Cerebellar nuclear complex (tissue), 1 donor: ENCODE measurements around the gene VPS16.
"Not testable (repeated sequence)": the region's sequence is repeated elsewhere in the genome, so short reads cannot be mapped to it uniquely, and the experiment has no call there.

Experiments used
- DNase-seq, 2 experiments: peaks; one replicate each; lab custom pipeline; 2025; lab: John Stamatoyannopoulos, UW

The VPS16 gene

GRCh38 chr20:2871661-2872458 is 31.3 kb downstream of the VPS16 start:
- DNase-seq = no peak

GRCh38 chr20:2872459-2873009 is 32.0 kb downstream of the VPS16 start:
- no peak for DNase-seq

DNA sequence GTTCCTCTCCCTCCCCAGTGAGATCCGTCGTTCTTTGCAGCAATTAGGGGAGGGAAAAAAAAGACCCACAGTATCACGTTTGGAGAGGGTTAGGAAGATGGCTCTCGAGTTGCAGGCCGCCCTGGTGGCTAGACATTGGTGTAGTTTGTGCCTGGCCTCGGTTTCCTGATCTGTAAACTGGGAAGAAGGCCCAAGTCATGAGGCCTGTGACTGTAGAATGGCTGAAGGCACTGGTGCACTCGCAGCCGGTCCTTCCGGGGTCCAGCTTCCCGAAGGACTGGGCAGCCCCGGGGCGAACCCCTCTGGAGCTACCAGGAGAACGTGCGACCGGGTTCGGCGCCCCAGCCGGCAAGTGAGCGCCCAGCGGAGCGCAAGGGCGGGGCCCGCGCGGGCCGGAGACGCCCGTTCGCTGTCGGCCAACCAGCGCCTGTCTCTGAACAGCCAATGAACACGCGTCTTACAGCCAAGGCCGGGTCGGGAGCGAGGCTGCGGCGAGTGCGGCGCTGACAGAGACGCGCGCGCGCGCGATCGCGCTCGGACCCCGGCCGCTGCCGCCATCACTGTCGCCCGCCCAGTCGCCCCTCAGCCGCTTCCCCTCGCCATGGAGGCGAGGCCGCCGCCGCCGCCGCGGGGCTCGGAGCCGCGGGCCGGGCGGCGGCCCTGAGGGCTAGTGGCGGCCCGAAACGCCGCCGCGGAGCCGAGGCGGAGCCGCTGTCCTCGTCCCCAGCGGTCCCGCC is 32.6 kb downstream of the VPS16 start, which contains the start of gene PTPRA:
TSS of gene PTPRA (plus strand) at position 472 of the 737 bp plus-strand sequence. CDS start 90,797 bp downstream, outside the sequence.
- peak; percentile 17 to 83 for DNase-seq

- no peak for DNase-seq
These were observed 33.1 kb downstream of the VPS16 start for GRCh38 chr20:2873747-2874041.

DNA sequence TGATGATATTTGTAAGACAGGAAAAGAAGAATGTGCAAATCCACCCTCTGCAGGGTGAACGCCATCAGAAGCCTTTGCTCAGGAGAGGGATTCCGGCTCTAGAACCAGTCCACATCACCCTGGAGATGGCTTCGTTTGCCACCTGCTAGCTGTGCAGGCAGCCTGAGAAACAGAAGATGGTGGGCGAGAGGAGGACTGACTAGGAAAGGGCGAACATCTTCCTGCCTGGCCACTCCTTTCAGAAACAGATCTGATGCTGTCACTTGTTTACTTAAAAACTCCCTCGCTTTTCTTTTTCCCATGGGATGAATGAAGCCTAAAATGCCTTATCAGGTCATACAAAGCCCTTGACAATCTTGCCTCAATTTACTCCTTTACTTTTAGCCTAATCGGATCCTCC is 33.9 kb downstream of the VPS16 start:
- peak in 1 of 2 experiments; percentile 24 for DNase-seq

DNA sequence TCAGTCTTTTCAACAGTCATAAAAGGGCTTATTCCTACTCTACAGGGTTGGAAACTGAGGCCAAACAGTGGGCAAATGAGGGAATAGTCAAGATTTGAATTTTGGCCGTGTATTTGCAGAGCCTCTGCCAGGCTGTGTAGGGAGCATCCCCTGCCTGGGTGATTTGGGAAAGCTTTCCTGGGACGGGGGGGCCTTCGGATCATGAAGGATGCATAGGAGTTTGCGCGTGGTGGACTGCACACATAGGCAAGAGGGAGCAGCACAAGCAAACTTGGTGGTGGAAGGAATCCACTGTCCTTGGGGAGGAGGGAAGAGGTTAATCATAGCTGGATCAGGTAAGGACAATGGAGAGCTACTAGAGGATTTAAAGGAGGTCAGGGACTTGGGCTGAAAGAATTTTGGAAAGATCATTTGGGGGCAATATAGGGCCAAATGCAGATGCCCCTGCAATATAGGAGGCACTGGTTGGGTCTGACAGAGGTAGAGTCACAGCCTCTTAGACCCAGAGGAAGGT is 35.2 kb downstream of the VPS16 start:
- no peak for DNase-seq

DNA sequence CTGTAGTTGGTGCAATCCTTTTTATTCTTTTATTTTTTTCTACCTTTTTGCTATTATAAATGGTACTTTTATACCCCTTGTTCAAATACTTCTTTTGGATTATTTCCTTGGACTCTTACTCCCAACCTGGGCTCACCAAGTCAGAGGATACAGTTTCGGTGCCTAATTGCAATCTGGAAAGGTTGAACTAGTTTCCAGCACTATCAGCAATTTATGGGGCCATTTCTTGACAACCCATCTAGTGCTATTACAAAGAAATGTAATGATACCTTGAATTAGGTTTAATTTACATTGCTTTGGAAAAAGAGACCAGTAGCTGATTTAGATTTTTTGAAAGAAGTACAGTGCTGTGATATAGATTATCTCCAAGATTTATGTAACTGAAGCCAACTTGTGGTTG is 38.0 kb downstream of the VPS16 start:
- no peak for DNase-seq

GRCh38 chr20:2879146-2879545 is 38.6 kb downstream of the VPS16 start:
- DNase-seq = peak; percentile 7 to 53

DNA sequence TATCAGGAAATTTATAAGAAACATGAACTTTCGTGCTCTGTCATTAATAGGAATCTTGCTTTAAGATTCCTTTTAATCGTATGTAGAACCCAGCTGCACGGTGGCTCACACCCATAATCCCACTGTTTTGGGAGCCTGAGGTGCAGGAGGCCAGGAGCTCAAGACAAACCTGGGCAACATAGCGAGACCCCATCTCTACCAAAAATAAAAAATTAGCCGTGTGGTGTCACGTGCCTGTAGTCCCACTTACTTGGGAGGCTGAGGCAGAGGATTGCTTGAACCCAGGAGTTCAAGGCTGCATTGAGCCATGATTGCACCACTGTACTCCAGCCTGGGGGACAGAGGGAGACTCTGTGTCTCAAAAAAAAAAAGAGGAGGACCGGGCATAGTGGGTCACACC is 40.1 kb downstream of the VPS16 start:
- no peak for DNase-seq

- no peak for DNase-seq
These were observed 43.4 kb downstream of the VPS16 start for GRCh38 chr20:2883726-2884637.

- DNase-seq = no peak
These were observed 47.2 kb downstream of the VPS16 start for GRCh38 chr20:2887715-2888114.

DNA sequence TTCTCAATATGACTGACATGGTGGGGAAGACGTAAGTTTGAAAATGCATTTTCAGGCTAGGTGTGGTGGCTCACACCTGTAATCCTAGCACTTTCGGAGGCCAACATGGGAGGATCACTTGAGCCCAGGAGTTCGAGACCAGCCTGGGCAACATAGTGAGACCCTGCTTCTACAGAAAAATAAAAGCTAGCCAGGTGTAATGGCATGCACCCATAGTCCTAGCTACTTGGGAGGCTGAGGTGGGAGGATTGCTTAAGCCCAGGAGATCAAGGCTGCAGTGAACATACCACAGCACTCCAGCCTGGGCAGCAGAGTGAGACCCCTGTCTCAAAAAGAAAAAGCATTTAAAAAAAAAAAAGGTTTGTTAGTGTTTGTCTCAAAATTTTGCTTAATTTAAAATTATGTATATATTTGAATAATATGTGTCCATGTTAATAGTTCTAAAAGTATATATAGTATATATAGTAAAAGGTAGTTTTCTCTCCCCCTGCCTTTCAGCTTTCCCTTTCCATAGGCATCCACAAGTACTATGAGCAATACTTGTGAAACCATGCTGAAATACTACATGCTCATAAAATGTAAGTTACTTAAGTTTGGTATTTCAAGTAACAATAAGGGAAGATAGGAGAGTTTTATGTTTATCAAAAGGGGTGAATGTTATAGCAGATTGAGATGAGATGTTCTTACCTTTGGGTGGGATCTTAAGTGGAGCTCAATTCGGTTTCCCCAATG is 47.8 kb downstream of the VPS16 start:
- DNase-seq = no peak

- DNase-seq = no peak
These were observed 48.7 kb downstream of the VPS16 start for GRCh38 chr20:2889209-2889608.

- no peak for DNase-seq
These were observed 49.3 kb downstream of the VPS16 start for GRCh38 chr20:2889797-2890196.

DNA sequence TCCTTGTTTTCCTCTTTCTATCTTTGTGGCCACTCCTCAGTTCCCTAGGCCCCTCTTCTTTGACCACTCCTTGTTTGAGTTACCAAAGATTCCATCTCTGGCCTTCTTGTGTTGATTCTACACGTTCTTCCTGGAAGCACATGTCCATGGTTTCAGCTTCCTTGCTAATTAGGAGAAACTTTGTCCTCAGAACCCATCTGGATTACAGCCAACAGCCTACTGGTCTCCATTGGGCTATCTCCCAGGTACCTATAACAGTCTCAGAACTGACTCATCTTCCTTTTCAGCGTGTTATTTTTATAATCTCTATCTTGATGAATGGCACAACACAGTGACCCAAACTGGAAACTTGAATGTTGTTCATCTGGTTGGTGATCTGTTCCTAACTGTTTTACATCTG is 50.2 kb downstream of the VPS16 start:
- no peak for DNase-seq

GRCh38 chr20:2891343-2891742 is 50.8 kb downstream of the VPS16 start:
- no peak for DNase-seq

DNA sequence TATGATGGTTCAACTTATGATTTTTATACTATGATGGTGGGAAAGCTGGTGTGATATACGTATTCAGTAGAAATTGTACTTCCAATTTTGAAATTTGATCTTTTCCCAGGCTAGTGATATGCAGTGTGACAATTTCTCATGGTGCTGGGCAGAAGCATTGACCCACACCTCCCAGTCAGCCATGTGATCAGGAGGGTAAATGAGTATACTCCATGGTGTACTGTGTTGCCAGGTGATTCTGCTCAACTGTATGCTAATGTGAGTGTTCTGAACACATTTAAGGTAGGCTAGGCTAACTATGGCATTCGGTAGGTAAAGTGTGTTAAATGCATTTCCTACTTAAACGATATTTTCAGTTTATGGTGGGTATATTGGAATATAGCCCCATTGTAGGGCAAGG is 51.8 kb downstream of the VPS16 start:
- DNase-seq = no peak

DNA sequence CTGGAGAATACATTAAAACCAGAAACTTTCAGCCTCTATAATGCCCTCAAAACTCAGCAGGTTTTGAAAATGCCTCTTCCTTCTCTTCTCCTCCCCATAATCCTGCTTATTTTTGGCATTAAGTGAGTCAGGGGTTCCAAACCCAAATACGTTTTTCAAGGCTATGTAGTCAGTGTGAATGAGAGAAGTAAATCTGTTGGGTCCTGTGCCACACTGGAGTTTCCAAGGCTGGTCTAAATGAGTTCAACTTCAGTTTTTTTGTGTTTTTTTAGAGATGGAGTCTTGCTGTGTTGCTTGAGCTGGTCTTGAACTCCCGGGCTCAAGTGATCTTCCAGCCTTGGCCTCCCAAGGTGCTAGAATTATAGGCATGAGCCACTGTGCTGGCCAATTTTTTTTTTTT is 53.7 kb downstream of the VPS16 start:
- no peak for DNase-seq

DNA sequence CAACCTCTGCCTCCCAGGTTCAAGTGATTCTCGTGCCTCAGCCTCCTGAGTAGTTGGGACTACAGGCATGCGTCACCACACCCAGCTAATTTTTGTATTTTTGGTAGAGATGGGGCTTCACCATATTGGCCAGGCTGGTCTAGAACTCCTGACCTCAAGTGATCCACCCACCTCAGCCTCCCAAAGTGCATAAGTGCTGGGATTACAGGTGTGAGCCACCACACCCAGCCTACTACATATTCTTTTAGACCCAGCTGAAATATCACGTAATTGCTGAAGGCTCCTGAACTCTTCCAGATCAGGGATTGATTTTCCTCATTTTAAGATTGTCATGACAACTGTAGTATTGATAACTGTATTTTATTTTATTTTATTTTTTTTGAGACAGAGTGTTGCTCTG is 54.6 kb downstream of the VPS16 start:
- not testable (repeated sequence) for DNase-seq

DNA sequence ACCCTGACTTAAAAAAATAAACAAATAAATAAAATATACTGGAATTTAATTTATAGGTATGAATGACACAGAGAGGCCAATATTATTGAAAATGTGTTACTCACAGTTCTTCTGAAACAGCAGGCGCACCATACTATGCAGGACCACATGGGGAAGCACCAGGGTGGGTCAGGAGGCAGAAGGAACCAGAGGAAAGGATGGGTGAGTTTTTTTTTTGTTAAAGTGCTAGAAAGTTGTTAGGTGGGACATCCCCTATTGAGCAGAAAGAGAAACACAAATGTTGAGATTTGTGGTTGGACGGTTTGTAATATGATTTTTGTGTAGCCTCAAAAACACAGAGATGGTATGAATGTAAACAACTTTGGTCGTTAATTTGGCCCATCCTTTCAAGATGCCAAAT is 58.7 kb downstream of the VPS16 start:
- no peak for DNase-seq
